ENCODE results near the gene HEATR3.

The HEATR3 gene

GRCh38 chr16:50151756-50152155 is 86.0 kb downstream of the HEATR3 start:
- H3K9me3 ChIP-seq (ENCODE audit: insufficient read depth, low read depth, low read length), result no peaks in the 10 kb centered on the region
- H3K27me3 ChIP-seq (ENCODE audit: insufficient read depth, low read length, poor library complexity, severe bottlenecking), result no peaks in the 10 kb centered on the region
- peak overlapping the region; percentile 74 for H3K9ac ChIP-seq (ENCODE audit: low read depth, low read length, poor library complexity, severe bottlenecking)
- no peaks in the 10 kb centered on the region for H3K36me3 ChIP-seq (ENCODE audit: insufficient read depth, low read length)
- peak overlapping the region; percentile 95 for H2AFZ ChIP-seq (ENCODE audit: low read length)
- no peaks in the 10 kb centered on the region for H3F3A ChIP-seq (ENCODE audit: low read depth)
- peaks cover 32% of the 10 kb centered on the region for H3K79me2 ChIP-seq (ENCODE audit: insufficient read depth, low read length)
- H4K20me1 ChIP-seq (ENCODE audit: insufficient read depth, low read length, poor library complexity, severe bottlenecking), result peaks cover 28% of the 10 kb centered on the region
- H3K4me3 ChIP-seq (ENCODE audit: low read length, poor library complexity, severe bottlenecking), result peak overlapping the region; percentile 80
- peak overlapping the region; percentile 69 for H3K4me2 ChIP-seq (ENCODE audit: low read depth, low read length, poor library complexity, severe bottlenecking)
- TF ChIP-seq EZH2phosphoT487 (IDR thresholded peaks at IDR 0.05; ENCODE audit: borderline replicate concordance), result no peak
- TF ChIP-seq CTCF (conservative IDR thresholded peaks at IDR 0.05; ENCODE audit: low read length), result no peak
- H3K4me1 ChIP-seq (ENCODE audit: insufficient read depth, low read length, poor library complexity, severe bottlenecking), result peaks cover 27% of the 10 kb centered on the region
- H3K9me2 ChIP-seq (replicated peaks; ENCODE audit: low read depth, low read length), result no peaks in the 10 kb centered on the region

GRCh38 chr16:50152351-50152806 is 86.6 kb downstream of the HEATR3 start:
- peak overlapping the region; percentile 95 for H2AFZ ChIP-seq (ENCODE audit: low read length)
- H3K4me3 ChIP-seq (ENCODE audit: low read length, poor library complexity, severe bottlenecking), result peak overlapping the region; percentile 80
- H3K4me2 ChIP-seq (ENCODE audit: low read depth, low read length, poor library complexity, severe bottlenecking), result peak overlapping the region; percentile 69
- H3K9ac ChIP-seq (ENCODE audit: low read depth, low read length, poor library complexity, severe bottlenecking), result peak overlapping the region; percentile 74
- no peaks in the 10 kb centered on the region for H3F3A ChIP-seq (ENCODE audit: low read depth)
- H3K9me2 ChIP-seq (replicated peaks; ENCODE audit: low read depth, low read length), result no peaks in the 10 kb centered on the region
- TF ChIP-seq CTCF (conservative IDR thresholded peaks at IDR 0.05; ENCODE audit: low read length) (no peak), EZH2phosphoT487 (IDR thresholded peaks at IDR 0.05; ENCODE audit: borderline replicate concordance) (no peak)
- H3K79me2 ChIP-seq (ENCODE audit: insufficient read depth, low read length), result peaks cover 37% of the 10 kb centered on the region
- H4K20me1 ChIP-seq (ENCODE audit: insufficient read depth, low read length, poor library complexity, severe bottlenecking), result peaks cover 34% of the 10 kb centered on the region
- no peaks in the 10 kb centered on the region for H3K36me3 ChIP-seq (ENCODE audit: insufficient read depth, low read length)
- peaks cover 31% of the 10 kb centered on the region for H3K4me1 ChIP-seq (ENCODE audit: insufficient read depth, low read length, poor library complexity, severe bottlenecking)
- H3K27me3 ChIP-seq (ENCODE audit: insufficient read depth, low read length, poor library complexity, severe bottlenecking), result no peaks in the 10 kb centered on the region
- no peaks in the 10 kb centered on the region for H3K9me3 ChIP-seq (ENCODE audit: insufficient read depth, low read depth, low read length)

- Histone ChIP-seq H3K4me2 (ENCODE audit: low read depth, low read length, poor library complexity, severe bottlenecking) (peak within 1 kb of the TSS; percentile 95), H3K4me3 (ENCODE audit: low read length, poor library complexity, severe bottlenecking) (peak within 1 kb of the TSS; percentile 85), H3K9ac (ENCODE audit: low read depth, low read length, poor library complexity, severe bottlenecking) (peak within 1 kb of the TSS; percentile 74), H3K9me3 (ENCODE audit: insufficient read depth, low read depth, low read length) (no peaks in the 10 kb centered on the region), H4K20me1 (ENCODE audit: insufficient read depth, low read length, poor library complexity, severe bottlenecking) (peaks cover 35% of the 10 kb centered on the region), H3K27me3 (ENCODE audit: insufficient read depth, low read length, poor library complexity, severe bottlenecking) (no peaks in the 10 kb centered on the region), H3K4me1 (ENCODE audit: insufficient read depth, low read length, poor library complexity, severe bottlenecking) (peaks cover 31% of the 10 kb centered on the region), H3F3A (ENCODE audit: low read depth) (no peaks in the 10 kb centered on the region), H3K36me3 (ENCODE audit: insufficient read depth, low read length) (no peaks in the 10 kb centered on the region), H2AFZ (ENCODE audit: low read length) (peak within 1 kb of the TSS; percentile 95), H3K79me2 (ENCODE audit: insufficient read depth, low read length) (peaks cover 42% of the 10 kb centered on the region), H3K9me2 (replicated peaks; ENCODE audit: low read depth, low read length) (no peaks in the 10 kb centered on the region)
- TF ChIP-seq CTCF (conservative IDR thresholded peaks at IDR 0.05; ENCODE audit: low read length), result no peak
- TF ChIP-seq EZH2phosphoT487 (IDR thresholded peaks at IDR 0.05; ENCODE audit: borderline replicate concordance), result no peak
Observed at GRCh38 chr16:50152807-50153595, 87.2 kb downstream of the HEATR3 start, which contains the start of gene TENT4B. Gene TENT4B, plus strand, starts transcription at chr16:50153306. Its CDS starts 316 bp downstream, at chr16:50153622.
